OCI-M2 (cell line): ENCODE measurements around the gene OR4A15.

Experiments
- DNase-seq: peaks from one replicate; lab custom pipeline; 2025; ENCODE audit not compliant: unreplicated experiment; lab: John Stamatoyannopoulos, UW

OR4A15 gene

DNA sequence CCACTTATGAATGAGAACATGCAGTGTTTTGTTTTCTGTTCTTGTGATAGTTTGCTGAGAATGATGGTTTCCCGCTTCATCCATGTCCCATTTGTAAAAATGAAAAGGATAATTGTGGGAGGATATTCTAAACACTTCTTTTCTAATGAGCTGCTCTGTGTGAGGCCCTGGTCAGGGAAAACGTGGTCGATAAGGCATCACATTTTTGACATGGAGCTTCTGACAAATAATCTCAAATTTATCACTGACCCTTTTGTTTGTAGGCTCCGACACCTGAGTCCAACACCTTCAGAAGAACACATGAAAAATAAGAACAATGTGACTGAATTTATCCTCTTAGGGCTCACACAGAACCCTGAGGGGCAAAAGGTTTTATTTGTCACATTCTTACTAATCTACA lies at the start of gene OR4A15:
OR4A15 (plus strand) TSS at position 301 of the 400 bp plus-strand sequence; CDS start at position 301, 0 bp downstream.
- no peak for DNase-seq

DNA sequence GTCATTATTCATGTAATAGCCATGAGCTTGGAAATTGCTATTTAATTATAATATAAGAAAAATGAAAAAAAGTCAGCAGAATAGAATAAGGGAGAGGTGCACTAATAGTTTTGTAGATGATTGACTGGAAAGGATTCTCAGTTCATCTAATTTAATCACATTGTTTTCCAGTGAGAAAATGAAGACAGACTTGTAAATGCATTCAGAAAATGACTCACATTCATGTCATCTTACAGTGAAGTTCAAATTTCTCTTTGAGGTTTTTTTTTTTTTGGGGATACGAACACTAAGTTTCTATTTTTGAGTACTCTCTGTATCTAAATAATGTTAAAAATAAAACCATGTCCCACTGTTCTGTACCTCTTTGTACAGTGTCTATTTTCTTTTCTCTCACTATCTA lies 43.3 kb upstream of the OR4A15 start:
- no peak for DNase-seq

DNA sequence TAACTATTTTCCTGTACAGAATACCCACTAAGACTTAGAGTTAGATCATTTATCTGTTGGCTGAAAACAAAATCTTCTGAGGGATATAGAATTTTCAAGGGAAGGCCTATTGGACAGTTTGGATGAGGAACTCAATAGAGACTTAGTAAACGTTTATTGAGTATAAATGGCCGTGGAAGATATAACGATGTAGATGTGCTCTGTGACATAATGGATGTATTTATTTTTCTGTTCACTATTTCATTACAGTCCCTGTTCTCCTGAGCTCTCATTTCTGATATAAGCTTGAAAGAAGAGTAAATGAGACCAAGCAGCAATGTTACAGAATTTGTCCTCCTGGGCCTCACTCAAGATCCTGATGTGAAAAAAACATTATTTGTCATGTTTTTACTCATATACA lies 24.9 kb upstream of the OR4A15 start, which contains the start of gene OR4A16:
OR4A16 (plus strand) TSS at position 301 of the 400 bp plus-strand sequence; CDS start at position 301, 0 bp downstream.
- no peak for DNase-seq

DNA sequence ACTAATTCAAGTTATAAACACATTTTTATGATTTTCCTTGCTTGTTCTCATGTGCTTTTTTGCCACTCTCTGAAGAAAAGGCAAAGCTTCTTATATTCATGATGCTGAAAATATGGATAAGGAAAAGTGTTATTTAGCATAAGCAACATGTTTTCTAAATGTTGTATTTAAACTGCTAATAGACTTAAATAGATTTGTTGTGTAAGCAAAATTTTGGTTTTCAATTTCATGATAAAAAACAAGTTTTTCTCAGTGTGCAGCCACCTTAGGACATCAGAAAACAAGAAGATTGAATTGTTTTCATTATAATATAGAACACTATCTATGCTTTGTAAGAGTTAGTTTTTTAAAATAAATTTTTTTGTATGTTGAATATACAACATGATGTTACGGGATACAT lies 22.5 kb upstream of the OR4A15 start:
- DNase-seq = no peak

DNA sequence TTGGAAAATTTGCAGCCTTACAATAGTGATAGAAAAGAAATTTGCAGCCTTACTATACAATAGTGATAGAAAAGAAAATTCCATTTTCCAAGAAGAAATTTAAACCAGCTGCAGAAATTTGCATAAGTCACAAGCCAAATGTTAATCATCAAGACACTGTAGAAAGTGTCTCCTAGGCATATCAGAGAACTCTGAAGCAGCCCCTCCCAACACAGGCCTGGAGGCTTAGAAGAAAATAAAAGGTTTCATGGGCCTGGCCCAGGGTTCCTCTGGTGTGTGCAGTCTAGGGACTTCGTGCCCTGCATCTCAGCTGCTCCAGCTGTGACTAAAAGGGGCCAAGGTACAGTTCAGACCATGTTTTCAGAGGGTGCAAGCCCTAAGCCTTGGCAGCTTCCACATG lies 18.7 kb upstream of the OR4A15 start:
- no peak for DNase-seq

DNA sequence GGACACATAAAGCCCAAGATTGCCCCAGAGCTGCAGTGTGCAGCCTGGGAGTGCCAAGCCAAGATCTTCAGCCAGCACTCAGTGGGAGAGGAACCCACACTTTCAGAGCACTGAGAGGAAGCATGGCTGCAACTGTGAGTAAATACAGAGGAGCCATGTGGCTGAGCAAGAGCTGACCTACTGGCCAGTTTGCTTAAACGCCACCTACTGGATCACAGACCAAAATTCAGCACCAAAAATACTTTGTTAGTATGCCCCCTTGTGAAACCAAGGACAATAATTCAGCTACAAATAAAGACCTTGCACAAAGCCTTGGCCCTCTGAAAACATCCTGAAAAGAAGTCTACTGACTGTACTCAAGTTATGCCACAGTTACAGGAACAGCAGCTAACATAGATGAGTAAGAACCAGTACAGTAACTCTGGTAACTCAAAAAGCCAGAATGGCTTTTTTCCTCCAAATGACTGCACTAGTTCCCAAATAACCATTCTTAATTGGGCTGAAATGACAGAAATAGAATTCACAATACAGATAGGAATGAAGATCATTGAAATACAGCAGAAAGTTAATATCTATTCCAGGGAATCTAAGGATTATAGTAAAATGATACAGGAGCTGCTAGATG lies 10.1 kb upstream of the OR4A15 start:
- no peak for DNase-seq

DNA sequence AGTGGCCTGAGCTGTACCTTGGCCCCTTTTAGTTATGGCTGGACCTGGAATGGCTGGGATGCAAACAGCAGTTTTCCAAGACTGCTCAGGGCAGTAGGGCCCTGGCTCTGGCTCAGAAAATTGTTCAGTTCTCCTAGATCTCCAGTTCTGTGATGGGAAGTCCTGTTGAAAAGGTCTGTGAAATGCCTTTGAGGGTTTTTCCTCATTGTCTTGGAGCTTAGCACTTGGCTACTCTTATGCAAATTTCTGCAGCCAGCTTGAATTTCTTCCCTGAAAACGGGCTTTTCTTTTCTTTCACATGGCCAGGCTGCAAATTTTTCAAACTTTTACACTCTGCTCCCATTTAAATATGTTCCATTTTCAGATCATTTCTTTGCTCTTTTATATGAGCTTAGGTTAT lies 33.2 kb downstream of the OR4A15 start:
- no peak for DNase-seq
